Aortic smooth muscle cell (primary cell): ENCODE data around the gene SLCO2B1. TPM values are rescaled to one million over a fixed set of nuclear protein-coding genes. Genes with fewer than 3 reads are reported as not detected.

Source experiments
- total RNA-seq: library from RNA; depleted of rRNA; stranded (reverse); fragments of >200 nt; gene quantifications from 2 replicates; pipeline ENCODE4 v1.2.3, GENCODE V29; 2014

The SLCO2B1 gene, protein sequence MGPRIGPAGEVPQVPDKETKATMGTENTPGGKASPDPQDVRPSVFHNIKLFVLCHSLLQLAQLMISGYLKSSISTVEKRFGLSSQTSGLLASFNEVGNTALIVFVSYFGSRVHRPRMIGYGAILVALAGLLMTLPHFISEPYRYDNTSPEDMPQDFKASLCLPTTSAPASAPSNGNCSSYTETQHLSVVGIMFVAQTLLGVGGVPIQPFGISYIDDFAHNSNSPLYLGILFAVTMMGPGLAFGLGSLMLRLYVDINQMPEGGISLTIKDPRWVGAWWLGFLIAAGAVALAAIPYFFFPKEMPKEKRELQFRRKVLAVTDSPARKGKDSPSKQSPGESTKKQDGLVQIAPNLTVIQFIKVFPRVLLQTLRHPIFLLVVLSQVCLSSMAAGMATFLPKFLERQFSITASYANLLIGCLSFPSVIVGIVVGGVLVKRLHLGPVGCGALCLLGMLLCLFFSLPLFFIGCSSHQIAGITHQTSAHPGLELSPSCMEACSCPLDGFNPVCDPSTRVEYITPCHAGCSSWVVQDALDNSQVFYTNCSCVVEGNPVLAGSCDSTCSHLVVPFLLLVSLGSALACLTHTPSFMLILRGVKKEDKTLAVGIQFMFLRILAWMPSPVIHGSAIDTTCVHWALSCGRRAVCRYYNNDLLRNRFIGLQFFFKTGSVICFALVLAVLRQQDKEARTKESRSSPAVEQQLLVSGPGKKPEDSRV
- 0.06 and 0.13 TPM in 2 replicates for total RNA-seq

GRCh38 chr11:75150879-75151278, at the start of gene SLCO2B1:
Gene SLCO2B1 (plus strand): TSS chr11:75151107. CDS start chr11:75151382, 275 bp downstream.

GRCh38 chr11:75240311-75241035, 89.6 kb downstream of the SLCO2B1 start, which contains the start of gene TPBGL:
Gene TPBGL (plus strand): TSS chr11:75240774. CDS start chr11:75241050, 276 bp downstream.

Other genes with a start within 250 kb of the SLCO2B1 start
- gene XRRA1, start 202.0 kb upstream of the SLCO2B1 start, total RNA-seq = 5.2 and 10.8 TPM in 2 replicates
- gene SPCS2, start 201.8 kb upstream of the SLCO2B1 start, total RNA-seq = 20.1 and 26.0 TPM in 2 replicates
- 7.0 and 8.1 TPM in 2 replicates for gene NEU3, start 162.2 kb upstream of the SLCO2B1 start, total RNA-seq
- gene OR2AT4, start 54.2 kb upstream of the SLCO2B1 start, total RNA-seq = not detected in 2 replicates
- gene TPBGL, start 89.7 kb downstream of the SLCO2B1 start, total RNA-seq = not detected in 2 replicates
- gene ARRB1, start 200.6 kb downstream of the SLCO2B1 start, total RNA-seq = 8.6 and 15.5 TPM in 2 replicates
- 1,801 and 1,812 TPM in 2 replicates for gene RPS3, start 248.4 kb downstream of the SLCO2B1 start, total RNA-seq